Endodermal cell (in vitro differentiated cells): Measurements from ENCODE around the gene TMEM123. TPM values are rescaled to one million over a fixed set of nuclear protein-coding genes. Genes with fewer than 3 reads are reported as not detected.

ENCODE experiments used
- DNase-seq: peaks from one replicate; pipeline ENCODE4 v3.0.0-alpha.2; 2017
- H3K27ac ChIP-seq: 2 replicates; pipeline ENCODE4 v1.5.1; 2013; ENCODE audit warnings: mild to moderate bottlenecking, low read depth, low read length, moderate library complexity
- H3K27me3 ChIP-seq: 2 replicates; pipeline ENCODE4 v1.6.1; 2013; ENCODE audit warnings: mild to moderate bottlenecking, low read length, moderate library complexity; ENCODE audit not compliant: insufficient read depth, control insufficient read depth, poor library complexity, severe bottlenecking
- H3K36me3 ChIP-seq: 2 replicates; pipeline ENCODE4 v1.7.0; 2013; ENCODE audit warnings: mild to moderate bottlenecking, low read length, moderate library complexity; ENCODE audit not compliant: control insufficient read depth, insufficient read depth
- H3K4me1 ChIP-seq: one replicate; pipeline ENCODE4 v1.7.0; 2013; ENCODE audit warnings: low read length; ENCODE audit not compliant: control insufficient read depth, insufficient read depth
- H3K4me3 ChIP-seq: 2 replicates; pipeline ENCODE4 v1.5.1; 2013; ENCODE audit warnings: mild to moderate bottlenecking, low read length, moderate library complexity
- H3K9ac ChIP-seq: 2 replicates; pipeline ENCODE4 v1.6.1; 2013; ENCODE audit warnings: mild to moderate bottlenecking, low read length, moderate library complexity; ENCODE audit not compliant: poor library complexity, severe bottlenecking; ENCODE audit errors: extremely low read depth
- H3K9me3 ChIP-seq: 2 replicates; pipeline ENCODE4 v1.6.1; 2013; ENCODE audit warnings: mild to moderate bottlenecking, low read length, moderate library complexity; ENCODE audit not compliant: control insufficient read depth
- H3K27ac Mint-ChIP-seq: 2 replicates; pipeline ENCODE4 v1.8.0; 2020; ENCODE audit warnings: mixed read lengths
- H3K27me3 Mint-ChIP-seq: 2 replicates; pipeline ENCODE4 v1.8.0; 2021; ENCODE audit warnings: mild to moderate bottlenecking, mixed read lengths; ENCODE audit not compliant: insufficient read depth
- H3K36me3 Mint-ChIP-seq: 2 replicates; pipeline ENCODE4 v1.8.0; 2020; ENCODE audit warnings: low read depth, mixed read lengths
- H3K4me1 Mint-ChIP-seq: 2 replicates; pipeline ENCODE4 v1.8.0; 2020; ENCODE audit warnings: mixed read lengths
- H3K4me3 Mint-ChIP-seq: 2 replicates; pipeline ENCODE4 v1.8.0; 2020; ENCODE audit warnings: mild to moderate bottlenecking, moderate library complexity, mixed read lengths
- H3K9me3 Mint-ChIP-seq: 2 replicates; pipeline ENCODE4 v1.8.0; 2020; ENCODE audit warnings: mild to moderate bottlenecking, mixed read lengths
- CTCF ChIP-seq: fragments of 200-600 bp; sonication (generic); conservative IDR thresholded peaks from 2 replicates; pipeline ENCODE4 v1.5.0; 2021; ENCODE audit warnings: antibody characterized with exemption, mild to moderate bottlenecking
- WGBS, 2 experiments: methylation state at CpG; one replicate each; pipeline versions ENCODE4 v1.1.5 to v1.1.7; 2013; ENCODE audit warnings: missing lambda C conversion rate in 2 of 2, mixed read lengths in 1 of 2; ENCODE audit not compliant: insufficient coverage in 1 of 2, insufficient read length in 1 of 2; 5-methylcytosine and 5-hydroxymethylcytosine counted together
- total RNA-seq, 2 donors: library from RNA; stranded (reverse); fragmentation: NEBNext Ultra II Directional in 1 of 2; extraction: Animal tissue kit (Norgen Biotek cat#: 25700) in 1 of 2; gene quantifications; 2 replicates in 1 of 2; 3 replicates in 1 of 2; pipeline ENCODE4 v1.2.1, GENCODE V29; 2021

TMEM123 gene
- total RNA-seq, 2 donors from 2014 or later = 216 to 256 TPM

GRCh38 chr11:102398297-102398696, 54.3 kb downstream of the TMEM123 start:
- TF ChIP-seq CTCF = no peak
- H3K27ac ChIP-seq = no peak overlapping the region
- no peaks in the 10 kb centered on the region for H3K4me1 Mint-ChIP-seq
- H3K27me3 ChIP-seq = no peaks in the 10 kb centered on the region
- no peak overlapping the region for H3K4me3 ChIP-seq
- 94 to 100% methylated on average over 2 of the region's 2 CpGs for WGBS, 2 experiments
- H3K9me3 ChIP-seq = no peaks in the 10 kb centered on the region
- no peaks in the 10 kb centered on the region for H3K9me3 Mint-ChIP-seq
- H3K4me1 ChIP-seq = no peaks in the 10 kb centered on the region
- DNase-seq = no peak
- H3K36me3 ChIP-seq = peaks cover 87% of the 10 kb centered on the region
- peaks cover 76% of the 10 kb centered on the region for H3K36me3 Mint-ChIP-seq
- H3K9ac ChIP-seq = no peak overlapping the region
- H3K4me3 Mint-ChIP-seq = no peak overlapping the region
- H3K27ac Mint-ChIP-seq = no peak overlapping the region
- no peaks in the 10 kb centered on the region for H3K27me3 Mint-ChIP-seq

- WGBS, 2 experiments = 93 to 100% methylated on average over 2 to 4 of the region's 4 CpGs
- TF ChIP-seq CTCF = no peak
- no peak overlapping the region for H3K4me3 ChIP-seq
- Mint-ChIP-seq H3K4me3 (no peak overlapping the region), H3K27me3 (no peaks in the 10 kb centered on the region), H3K27ac (no peak overlapping the region), H3K4me1 (no peaks in the 10 kb centered on the region), H3K9me3 (no peaks in the 10 kb centered on the region), H3K36me3 (peaks cover 72% of the 10 kb centered on the region)
- no peaks in the 10 kb centered on the region for H3K4me1 ChIP-seq
- DNase-seq = no peak
- peaks cover 86% of the 10 kb centered on the region for H3K36me3 ChIP-seq
- no peak overlapping the region for H3K9ac ChIP-seq
- H3K27me3 ChIP-seq = no peaks in the 10 kb centered on the region
- H3K27ac ChIP-seq = no peak overlapping the region
- H3K9me3 ChIP-seq = no peaks in the 10 kb centered on the region
These were observed 55.6 kb downstream of the TMEM123 start for GRCh38 chr11:102396708-102397563.

DNA sequence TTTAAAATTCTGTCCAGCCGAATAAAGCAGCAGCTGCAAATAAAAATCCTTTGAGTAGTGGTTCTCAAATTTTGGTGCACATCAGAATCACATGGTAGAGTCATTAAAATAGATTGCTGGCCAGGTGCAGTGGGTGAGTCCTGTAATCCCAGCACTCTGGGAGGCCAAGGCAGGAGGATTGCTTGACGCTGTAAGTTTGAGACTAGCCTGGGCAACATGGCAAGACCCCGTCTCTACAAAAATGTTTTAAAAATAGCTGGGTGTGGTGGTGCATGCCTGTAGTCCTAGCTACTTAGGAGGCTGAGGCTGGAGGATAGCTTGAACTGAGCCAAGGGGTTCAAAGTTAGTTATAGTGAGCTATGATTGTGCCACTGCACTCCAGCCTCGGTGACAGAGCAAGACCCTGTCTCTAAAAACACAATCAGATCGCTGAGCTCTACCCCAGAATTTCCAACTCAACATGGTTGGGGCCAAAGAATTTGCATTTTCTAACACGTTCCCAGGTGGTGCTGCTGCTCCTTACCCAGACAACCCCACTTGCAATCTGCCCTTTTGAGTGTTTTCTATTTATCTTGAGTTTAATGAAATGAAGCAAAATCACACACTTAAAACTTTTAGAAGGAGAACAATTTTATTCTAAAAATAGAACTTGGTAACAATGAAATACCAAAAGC, 56.7 kb downstream of the TMEM123 start:
- no peak overlapping the region for H3K27ac Mint-ChIP-seq
- 89 to 91% methylated on average over 3 to 6 of the region's 6 CpGs for WGBS, 2 experiments
- no peaks in the 10 kb centered on the region for H3K4me1 Mint-ChIP-seq
- no peaks in the 10 kb centered on the region for H3K27me3 Mint-ChIP-seq
- no peak for TF ChIP-seq CTCF
- Histone ChIP-seq H3K27me3 (no peaks in the 10 kb centered on the region), H3K9ac (no peak overlapping the region), H3K4me3 (no peak overlapping the region), H3K9me3 (no peaks in the 10 kb centered on the region), H3K27ac (no peak overlapping the region), H3K36me3 (peaks cover 86% of the 10 kb centered on the region), H3K4me1 (no peaks in the 10 kb centered on the region)
- peaks cover 64% of the 10 kb centered on the region for H3K36me3 Mint-ChIP-seq
- no peak for DNase-seq
- H3K9me3 Mint-ChIP-seq = no peaks in the 10 kb centered on the region
- H3K4me3 Mint-ChIP-seq = no peak overlapping the region
